Kidney (tissue), 2 donors: ENCODE measurements around the gene G3BP1. TPM values are rescaled to one million over a fixed set of nuclear protein-coding genes. Genes with fewer than 3 reads are reported as not detected.

Experiments used
- polyA plus RNA-seq: library from polyadenylated mRNA; stranded (reverse); fragments of 350-450 nt; fragmentation: Illumina TruSeq; extraction: RNeasy Lipid Tissue Mini Kit (QIAGEN cat#74804); gene quantifications from one replicate; pipeline ENCODE4 v1.2.3, GENCODE V29; 2014; ENCODE audit warnings: low read depth, low replicate concordance; ENCODE audit not compliant: insufficient read depth
- total RNA-seq: library from RNA; stranded (reverse); fragmentation: NEBNext Ultra II Directional; extraction: Animal tissue kit (Norgen Biotek cat#: 25700); gene quantifications from one replicate; pipeline ENCODE4 v1.2.1, GENCODE V29; 2021
- donor health status: DM: yes; HTN: yes; CAD: no.

Gene G3BP1
- total and polyA plus RNA-seq, 2 donors from 2014 or later: 34.2 to 165 TPM

Other genes with a start within 250 kb of the G3BP1 start
- 0.13 TPM for gene FAT2, start 180.6 kb upstream of the G3BP1 start, total RNA-seq
- 0.37 TPM for gene FAT2, start 180.6 kb upstream of the G3BP1 start, polyA plus RNA-seq
- 637 TPM for gene SPARC, start 85.0 kb upstream of the G3BP1 start, total RNA-seq
- gene SPARC, start 85.0 kb upstream of the G3BP1 start, polyA plus RNA-seq: 581 TPM
- gene ATOX1, start 13.3 kb upstream of the G3BP1 start, total RNA-seq: 83.2 TPM
- gene ATOX1, start 13.3 kb upstream of the G3BP1 start, polyA plus RNA-seq: 611 TPM
- not detected for gene GLRA1, start 152.9 kb downstream of the G3BP1 start, total RNA-seq
- not detected for gene GLRA1, start 152.9 kb downstream of the G3BP1 start, polyA plus RNA-seq